Psoas muscle (tissue), 8 donors: ENCODE results near the gene SYT13. TPM values are rescaled to one million over a fixed set of nuclear protein-coding genes. Genes with fewer than 3 reads are reported as not detected.

Experiments used
- ATAC-seq, 4 donors: fragments of 200-7000 bp; cut with Tn5 transposase; one replicate each; pipeline ENCODE4 v1.9.1; 2020; ENCODE audit warnings: moderate library complexity in 3 of 4, mild to moderate bottlenecking in 2 of 4
- DNase-seq, 2 donors: peaks; one replicate each; pipeline ENCODE4 v3.0.0-alpha.2; 2020
- H3K27ac ChIP-seq: fragments of 200-600 bp; one replicate; pipeline ENCODE4 v1.8.0; 2022
- H3K27me3 ChIP-seq, 3 donors: fragments of 200-600 bp in 1 of 3; one replicate each; pipeline versions ENCODE4 v1.6.1 to v1.8.0; 2013 to 2022; ENCODE audit warnings: low read length in 2 of 3, mild to moderate bottlenecking in 2 of 3, moderate library complexity in 1 of 3; ENCODE audit not compliant: insufficient read depth in 3 of 3
- H3K36me3 ChIP-seq, 2 donors: fragments of 200-600 bp in 1 of 2; one replicate each; pipeline versions ENCODE4 v1.6.1 to v1.8.0; 2013 to 2022; ENCODE audit warnings: low read depth in 1 of 2, mild to moderate bottlenecking in 1 of 2, moderate library complexity in 1 of 2; ENCODE audit not compliant: insufficient read depth in 1 of 2
- H3K4me1 ChIP-seq: fragments of 200-600 bp; one replicate; pipeline ENCODE4 v1.8.0; 2022
- H3K4me3 ChIP-seq: fragments of 200-600 bp; one replicate; pipeline ENCODE4 v1.8.0; 2022; ENCODE audit warnings: mild to moderate bottlenecking
- H3K9me3 ChIP-seq: fragments of 200-600 bp; one replicate; pipeline ENCODE4 v1.8.0; 2022
- WGBS, 3 donors: extraction: QIAGEN DNeasy Blood & Tissue Kit; methylation state at CpG; one replicate each; pipeline versions ENCODE4 v1.1.6 to v1.1.7; 2013; 5-methylcytosine and 5-hydroxymethylcytosine counted together
- intact Hi-C, 2 donors: fragments of 100-400 bp; cut with DNase I; formaldehyde crosslinking; loops; one replicate each; pipeline versions ENCODE4 v1.11.0 to v1.14.2; 2022
- polyA plus RNA-seq, 3 donors: library from polyadenylated mRNA; stranded (reverse); fragments of 200-250 nt; gene quantifications; one replicate each; pipeline ENCODE4 v1.2.3, GENCODE V29; 2013
- total RNA-seq, 4 donors: library from RNA; stranded (reverse); fragmentation: NEBNext Ultra II Directional in 2 of 4; extraction: Animal tissue kit (Norgen Biotek cat#: 25700) in 2 of 4; gene quantifications; one replicate each; pipeline versions ENCODE4 v1.2.1 to v1.2.4, GENCODE V29; 2021 to 2023
- TF ChIP-seq, protein P1 (sequence below): fragments of 200-600 bp; IDR thresholded peaks from one replicate; pipeline ENCODE4 v1.8.0; 2022; ENCODE audit warnings: antibody characterized with exemption
- donor health status: healthy with polysubstance abuse.
- donor health status: DM: no; HTN: no; CAD: no; lungs with moderate emphysema.
- donor health status: Bipolar disorder and iron deficiency.
- donor health status: healthy.
- donor health status: DM: yes; HTN: yes; CAD: no.
- donor health status: DM: no; HTN: no; CAD: no.
- donor health status: DM: no; HTN: no; CAD: no.
- donor health status: DM: yes; HTN: yes; CAD: no.

Gene SYT13
- total and polyA plus RNA-seq, 7 donors, result 0.05 to 0.22 (median 0.08) TPM; not detected in 1

GRCh38 chr11:45301537-45302246 lies 15.6 kb upstream of the SYT13 start:
- intact Hi-C loops, result no loop called here
- WGBS, 3 donors, result 75 to 83% (median 83%) methylated on average over 7 of the region's 7 CpGs

GRCh38 chr11:45300715-45301114 lies 14.6 kb upstream of the SYT13 start:
- DNase-seq (no peak), ATAC-seq (no peak)
- no peak overlapping the region for H3K27ac ChIP-seq
- H3K9me3 ChIP-seq, result no peaks in the 10 kb centered on the region
- peaks cover 0 to 4% (median 0%) of the 10 kb centered on the region in 3 donors for H3K27me3 ChIP-seq
- TF ChIP-seq, protein P1, sequence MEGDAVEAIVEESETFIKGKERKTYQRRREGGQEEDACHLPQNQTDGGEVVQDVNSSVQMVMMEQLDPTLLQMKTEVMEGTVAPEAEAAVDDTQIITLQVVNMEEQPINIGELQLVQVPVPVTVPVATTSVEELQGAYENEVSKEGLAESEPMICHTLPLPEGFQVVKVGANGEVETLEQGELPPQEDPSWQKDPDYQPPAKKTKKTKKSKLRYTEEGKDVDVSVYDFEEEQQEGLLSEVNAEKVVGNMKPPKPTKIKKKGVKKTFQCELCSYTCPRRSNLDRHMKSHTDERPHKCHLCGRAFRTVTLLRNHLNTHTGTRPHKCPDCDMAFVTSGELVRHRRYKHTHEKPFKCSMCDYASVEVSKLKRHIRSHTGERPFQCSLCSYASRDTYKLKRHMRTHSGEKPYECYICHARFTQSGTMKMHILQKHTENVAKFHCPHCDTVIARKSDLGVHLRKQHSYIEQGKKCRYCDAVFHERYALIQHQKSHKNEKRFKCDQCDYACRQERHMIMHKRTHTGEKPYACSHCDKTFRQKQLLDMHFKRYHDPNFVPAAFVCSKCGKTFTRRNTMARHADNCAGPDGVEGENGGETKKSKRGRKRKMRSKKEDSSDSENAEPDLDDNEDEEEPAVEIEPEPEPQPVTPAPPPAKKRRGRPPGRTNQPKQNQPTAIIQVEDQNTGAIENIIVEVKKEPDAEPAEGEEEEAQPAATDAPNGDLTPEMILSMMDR, result no peak
- intact Hi-C loops, result no loop called here
- H3K4me3 ChIP-seq, result no peak overlapping the region
- H3K4me1 ChIP-seq, result no peaks in the 10 kb centered on the region
- no peaks in the 10 kb centered on the region for H3K36me3 ChIP-seq
- 83 to 90% (median 89%) methylated on average over 3 of the region's 3 CpGs for WGBS, 3 donors

More at GRCh38 chr11:45301537-45302246, 15.6 kb upstream of the SYT13 start:
- Histone ChIP-seq H3K36me3 (no peaks in the 10 kb centered on the region), H3K9me3 (no peaks in the 10 kb centered on the region), H3K4me3 (no peak overlapping the region), H3K4me1 (no peaks in the 10 kb centered on the region), H3K27me3 (peaks cover 0 to 4% (median 0%) of the 10 kb centered on the region in 3 donors), H3K27ac (no peak overlapping the region)
- DNase-seq (no peak), ATAC-seq (no peak)
- TF ChIP-seq, protein P1, result no peak

DNA sequence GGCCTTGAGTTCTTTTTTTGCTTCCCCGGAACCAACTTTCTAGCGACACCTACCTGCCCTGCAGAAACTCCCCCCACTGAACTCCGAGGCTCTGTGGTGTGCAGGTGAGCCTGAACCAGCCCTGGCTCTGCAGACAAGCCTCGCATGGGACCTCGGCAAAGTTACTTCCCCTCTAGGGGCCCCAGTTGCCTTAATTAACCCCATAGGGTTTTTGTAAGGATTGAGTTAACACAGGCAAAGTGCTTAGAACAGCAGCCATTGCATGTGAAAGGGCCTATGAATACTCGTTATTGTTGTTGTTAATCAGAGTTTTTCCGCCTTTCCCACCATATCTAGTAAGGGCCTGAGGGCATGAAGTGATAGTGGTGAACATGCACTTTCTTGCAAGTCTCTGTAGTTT lies 12.6 kb upstream of the SYT13 start:
- Histone ChIP-seq H3K27ac (no peak overlapping the region), H3K27me3 (peaks cover 0 to 4% (median 0%) of the 10 kb centered on the region in 3 donors), H3K9me3 (no peaks in the 10 kb centered on the region), H3K4me3 (no peak overlapping the region), H3K4me1 (no peaks in the 10 kb centered on the region), H3K36me3 (no peaks in the 10 kb centered on the region)
- DNase-seq (no peak), ATAC-seq (no peak)
- WGBS, 3 donors, result 39 to 50% (median 49%) methylated on average over 7 of the region's 7 CpGs
- TF ChIP-seq, protein P1, result no peak
- intact Hi-C loops, result no loop called here

- intact Hi-C loops, result no loop called here
- WGBS, 3 donors, result 70 to 82% (median 71%) methylated on average over 3 of the region's 3 CpGs
- no peak for ATAC-seq
These were observed 9.9 kb upstream of the SYT13 start for GRCh38 chr11:45296075-45296474.

More at GRCh38 chr11:45296075-45296474, 9.9 kb upstream of the SYT13 start:
- Histone ChIP-seq H3K27ac (no peak overlapping the region), H3K9me3 (no peaks in the 10 kb centered on the region), H3K4me1 (no peaks in the 10 kb centered on the region), H3K27me3 (peaks cover 0 to 14% (median 0%) of the 10 kb centered on the region in 3 donors), H3K4me3 (no peak overlapping the region), H3K36me3 (no peaks in the 10 kb centered on the region)
- TF ChIP-seq, protein P1, result no peak
- no peak for DNase-seq
